ENCODE results near the gene IL17D.

- TF ChIP-seq POLR2A (IDR thresholded peaks at IDR 0.05) (no peak), CTCF (IDR thresholded peaks at IDR 0.05) (no peak)
Observed at GRCh38 chr13:20740021-20740420, 36.5 kb downstream of the IL17D start.

All from body of pancreas (tissue), 4 donors.